HG03439 (cell line): ENCODE data around the gene IL17REL.

ENCODE experiments used
- ATAC-seq: cut with Tn5 transposase; IDR thresholded peaks from one replicate; pipeline ENCODE4 v1.9.1; 2021; ENCODE audit warnings: mild to moderate bottlenecking, moderate library complexity; ENCODE audit not compliant: unreplicated experiment

The IL17REL gene

GRCh38 chr22:49958931-49959781 lies 53.4 kb downstream of the IL17REL start:
- ATAC-seq: no peak

- ATAC-seq: no peak
Observed at GRCh38 chr22:49958366-49958921, 54.1 kb downstream of the IL17REL start.

GRCh38 chr22:49957826-49958365 lies 54.7 kb downstream of the IL17REL start:
- no peak for ATAC-seq

GRCh38 chr22:49956914-49957825 lies 55.4 kb downstream of the IL17REL start:
- no peak for ATAC-seq

GRCh38 chr22:49956418-49956770 lies 56.2 kb downstream of the IL17REL start:
- ATAC-seq: no peak

GRCh38 chr22:49955581-49956417 lies 56.8 kb downstream of the IL17REL start:
- ATAC-seq: no peak

GRCh38 chr22:49954991-49955580 lies 57.5 kb downstream of the IL17REL start:
- no peak for ATAC-seq

- ATAC-seq: no peak
Observed at GRCh38 chr22:49954354-49954753, 58.2 kb downstream of the IL17REL start.

GRCh38 chr22:49953680-49954344 lies 58.8 kb downstream of the IL17REL start:
- no peak for ATAC-seq

- ATAC-seq: no peak
Observed at GRCh38 chr22:49953027-49953679, 59.4 kb downstream of the IL17REL start.

GRCh38 chr22:49951986-49952896 lies 60.3 kb downstream of the IL17REL start:
- ATAC-seq: no peak

- ATAC-seq: no peak
Observed at GRCh38 chr22:49951678-49951985, 60.9 kb downstream of the IL17REL start.

GRCh38 chr22:49951000-49951677 lies 61.4 kb downstream of the IL17REL start:
- no peak for ATAC-seq

GRCh38 chr22:49950396-49950994 lies 62.1 kb downstream of the IL17REL start:
- ATAC-seq: no peak

GRCh38 chr22:49949914-49950292 lies 62.7 kb downstream of the IL17REL start:
- no peak for ATAC-seq

GRCh38 chr22:49948958-49949913 lies 63.3 kb downstream of the IL17REL start:
- ATAC-seq: no peak
